ENCODE measurements around the gene MYL6. TPM values are rescaled to one million over a fixed set of nuclear protein-coding genes. Genes with fewer than 3 reads are reported as not detected.

Gene MYL6
- total and polyA plus RNA-seq, 2 donors = 2,133 to 7,162 TPM

- no peak for DNase-seq (ENCODE audit: extremely low spot score)
- no peak overlapping the region for H3K4me3 ChIP-seq (ENCODE audit: low read depth, low read length)
- 83% methylated on average over 9 of the region's 9 CpGs for WGBS
- no peaks in the 10 kb centered on the region for H3K36me3 ChIP-seq (ENCODE audit: insufficient read depth)
- H3K27ac ChIP-seq (ENCODE audit: low read depth) = no peak overlapping the region
- H3K4me1 ChIP-seq (ENCODE audit: insufficient read depth) = no peaks in the 10 kb centered on the region
These were observed 39.9 kb downstream of the MYL6 start for GRCh38 chr12:56197921-56198635.

GRCh38 chr12:56198836-56199235 lies 40.7 kb downstream of the MYL6 start:
- no peaks in the 10 kb centered on the region for H3K4me1 ChIP-seq (ENCODE audit: insufficient read depth)
- no peaks in the 10 kb centered on the region for H3K36me3 ChIP-seq (ENCODE audit: insufficient read depth)
- no peak for DNase-seq (ENCODE audit: extremely low spot score)
- H3K27ac ChIP-seq (ENCODE audit: low read depth) = no peak overlapping the region
- WGBS = 56% methylated on average over 1 of the region's 1 CpG
- H3K4me3 ChIP-seq (ENCODE audit: low read depth, low read length) = no peak overlapping the region

- DNase-seq (ENCODE audit: extremely low spot score) = no peak
- no peaks in the 10 kb centered on the region for H3K4me1 ChIP-seq (ENCODE audit: insufficient read depth)
- no peak overlapping the region for H3K4me3 ChIP-seq (ENCODE audit: low read depth, low read length)
- H3K27ac ChIP-seq (ENCODE audit: low read depth) = peak overlapping the region; percentile 0
- H3K36me3 ChIP-seq (ENCODE audit: insufficient read depth) = peaks cover 2% of the 10 kb centered on the region
- WGBS = 11% methylated on average over 1 of the region's 1 CpG
These were observed 44.2 kb downstream of the MYL6 start for GRCh38 chr12:56202366-56202765.

- no peak for DNase-seq (ENCODE audit: extremely low spot score)
- Histone ChIP-seq H3K4me1 (ENCODE audit: insufficient read depth) (no peaks in the 10 kb centered on the region), H3K27ac (ENCODE audit: low read depth) (peak overlapping the region; percentile 0)
These were observed 44.7 kb downstream of the MYL6 start for GRCh38 chr12:56202838-56203237.

GRCh38 chr12:56204275-56204674 lies 46.1 kb downstream of the MYL6 start:
- no peak overlapping the region for H3K27ac ChIP-seq (ENCODE audit: low read depth)
- H3K36me3 ChIP-seq (ENCODE audit: insufficient read depth) = peaks cover 2% of the 10 kb centered on the region

More at GRCh38 chr12:56202838-56203237, 44.7 kb downstream of the MYL6 start:
- peaks cover 2% of the 10 kb centered on the region for H3K36me3 ChIP-seq (ENCODE audit: insufficient read depth)
- 35% methylated on average over 2 of the region's 2 CpGs for WGBS
- no peak overlapping the region for H3K4me3 ChIP-seq (ENCODE audit: low read depth, low read length)

GRCh38 chr12:56205445-56205844 lies 47.3 kb downstream of the MYL6 start:
- Histone ChIP-seq H3K4me1 (ENCODE audit: insufficient read depth) (no peaks in the 10 kb centered on the region), H3K4me3 (ENCODE audit: low read depth, low read length) (no peak overlapping the region), H3K27ac (ENCODE audit: low read depth) (no peak overlapping the region), H3K36me3 (ENCODE audit: insufficient read depth) (peaks cover 2% of the 10 kb centered on the region)
- DNase-seq (ENCODE audit: extremely low spot score) = no peak

More at GRCh38 chr12:56204275-56204674, 46.1 kb downstream of the MYL6 start:
- Histone ChIP-seq H3K4me1 (ENCODE audit: insufficient read depth) (no peaks in the 10 kb centered on the region), H3K4me3 (ENCODE audit: low read depth, low read length) (no peak overlapping the region)
- no peak for DNase-seq (ENCODE audit: extremely low spot score)

- H3K36me3 ChIP-seq (ENCODE audit: insufficient read depth) = peaks cover 2% of the 10 kb centered on the region
- no peak overlapping the region for H3K27ac ChIP-seq (ENCODE audit: low read depth)
- no peaks in the 10 kb centered on the region for H3K4me1 ChIP-seq (ENCODE audit: insufficient read depth)
- 52% methylated on average over 14 of the region's 14 CpGs for WGBS
- no peak overlapping the region for H3K4me3 ChIP-seq (ENCODE audit: low read depth, low read length)
- DNase-seq (ENCODE audit: extremely low spot score) = no peak
These were observed 48.5 kb downstream of the MYL6 start for GRCh38 chr12:56206452-56207166.

GRCh38 chr12:56208006-56208405 lies 49.8 kb downstream of the MYL6 start:
- DNase-seq (ENCODE audit: extremely low spot score) = no peak
- Histone ChIP-seq H3K27ac (ENCODE audit: low read depth) (no peak overlapping the region), H3K4me3 (ENCODE audit: low read depth, low read length) (no peak overlapping the region), H3K36me3 (ENCODE audit: insufficient read depth) (peaks cover 4% of the 10 kb centered on the region), H3K4me1 (ENCODE audit: insufficient read depth) (no peaks in the 10 kb centered on the region)
- 79% methylated on average over 6 of the region's 6 CpGs for WGBS

Other genes with a start within 250 kb of the MYL6 start
- gene PYM1, start 230.5 kb upstream of the MYL6 start, total RNA-seq = 20.1 TPM
- gene PYM1, start 230.5 kb upstream of the MYL6 start, polyA plus RNA-seq = 31.1 TPM
- gene DGKA, start 227.2 kb upstream of the MYL6 start, total RNA-seq = 33.6 TPM
- gene DGKA, start 227.2 kb upstream of the MYL6 start, polyA plus RNA-seq = 31.7 TPM
- 1.5 TPM for gene PMEL, start 192.3 kb upstream of the MYL6 start, total RNA-seq
- gene PMEL, start 192.3 kb upstream of the MYL6 start, polyA plus RNA-seq = 0.89 TPM
- 32.3 TPM for gene CDK2, start 191.5 kb upstream of the MYL6 start, total RNA-seq
- 33.6 TPM for gene CDK2, start 191.5 kb upstream of the MYL6 start, polyA plus RNA-seq
- gene RAB5B, start 184.3 kb upstream of the MYL6 start, total RNA-seq = 57.5 TPM
- gene RAB5B, start 184.3 kb upstream of the MYL6 start, polyA plus RNA-seq = 114 TPM
- 14.4 TPM for gene SUOX, start 161.1 kb upstream of the MYL6 start, total RNA-seq
- 31.3 TPM for gene SUOX, start 161.1 kb upstream of the MYL6 start, polyA plus RNA-seq
- 4.8 TPM for gene IKZF4, start 137.3 kb upstream of the MYL6 start, total RNA-seq
- gene IKZF4, start 137.3 kb upstream of the MYL6 start, polyA plus RNA-seq = 8.0 TPM
- 96.2 TPM for gene RPS26, start 116.4 kb upstream of the MYL6 start, total RNA-seq
- gene RPS26, start 116.4 kb upstream of the MYL6 start, polyA plus RNA-seq = 774 TPM
- gene ERBB3, start 78.2 kb upstream of the MYL6 start, total RNA-seq = 34.4 TPM
- 11.4 TPM for gene ERBB3, start 78.2 kb upstream of the MYL6 start, polyA plus RNA-seq
- 64.6 TPM for gene PA2G4, start 53.8 kb upstream of the MYL6 start, total RNA-seq
- gene PA2G4, start 53.8 kb upstream of the MYL6 start, polyA plus RNA-seq = 121 TPM
- 2,071 TPM for gene RPL41, start 41.7 kb upstream of the MYL6 start, total RNA-seq
- gene RPL41, start 41.7 kb upstream of the MYL6 start, polyA plus RNA-seq = 5,547 TPM
- 4.6 TPM for gene ZC3H10, start 40.1 kb upstream of the MYL6 start, total RNA-seq
- 4.9 TPM for gene ZC3H10, start 40.1 kb upstream of the MYL6 start, polyA plus RNA-seq
- 85.1 TPM for gene ESYT1, start 30.1 kb upstream of the MYL6 start, total RNA-seq
- 116 TPM for gene ESYT1, start 30.1 kb upstream of the MYL6 start, polyA plus RNA-seq
- gene MYL6B, start 5.8 kb upstream of the MYL6 start, total RNA-seq = 65.3 TPM
- gene MYL6B, start 5.8 kb upstream of the MYL6 start, polyA plus RNA-seq = 32.4 TPM
- 51.1 TPM for gene SMARCC2, start 31.1 kb downstream of the MYL6 start, total RNA-seq
- gene SMARCC2, start 31.1 kb downstream of the MYL6 start, polyA plus RNA-seq = 68.8 TPM
- 42.9 TPM for gene RNF41, start 63.6 kb downstream of the MYL6 start, total RNA-seq
- gene RNF41, start 63.6 kb downstream of the MYL6 start, polyA plus RNA-seq = 37.8 TPM
- 15.7 TPM for gene NABP2, start 66.0 kb downstream of the MYL6 start, total RNA-seq
- 31.0 TPM for gene NABP2, start 66.0 kb downstream of the MYL6 start, polyA plus RNA-seq
- gene SLC39A5, start 71.7 kb downstream of the MYL6 start, total RNA-seq = not detected
- 0.30 TPM for gene SLC39A5, start 71.7 kb downstream of the MYL6 start, polyA plus RNA-seq
- gene ANKRD52, start 100.0 kb downstream of the MYL6 start, total RNA-seq = 10.2 TPM
- 14.4 TPM for gene ANKRD52, start 100.0 kb downstream of the MYL6 start, polyA plus RNA-seq
- 6.9 TPM for gene COQ10A, start 108.6 kb downstream of the MYL6 start, total RNA-seq
- gene COQ10A, start 108.6 kb downstream of the MYL6 start, polyA plus RNA-seq = 13.8 TPM
- gene CS, start 142.0 kb downstream of the MYL6 start, total RNA-seq = 64.3 TPM
- gene CS, start 142.0 kb downstream of the MYL6 start, polyA plus RNA-seq = 101 TPM
- gene CNPY2, start 157.6 kb downstream of the MYL6 start, total RNA-seq = 53.8 TPM
- 75.6 TPM for gene CNPY2, start 157.6 kb downstream of the MYL6 start, polyA plus RNA-seq
- gene PAN2, start 175.6 kb downstream of the MYL6 start, total RNA-seq = 64.7 TPM
- 31.1 TPM for gene PAN2, start 175.6 kb downstream of the MYL6 start, polyA plus RNA-seq
- gene IL23A, start 180.5 kb downstream of the MYL6 start, total RNA-seq = not detected
- 0.89 TPM for gene IL23A, start 180.5 kb downstream of the MYL6 start, polyA plus RNA-seq
- 156 TPM for gene STAT2, start 201.7 kb downstream of the MYL6 start, total RNA-seq
- 66.3 TPM for gene STAT2, start 201.7 kb downstream of the MYL6 start, polyA plus RNA-seq
- not detected for gene APOF, start 204.5 kb downstream of the MYL6 start, total RNA-seq
- 0.13 TPM for gene APOF, start 204.5 kb downstream of the MYL6 start, polyA plus RNA-seq